Epidermal melanocyte (primary cell): ENCODE measurements around the gene COL4A2.
"Not testable (repeated sequence)": the region's sequence is repeated elsewhere in the genome, so short reads cannot be mapped to it uniquely, and the experiment has no call there.

Source experiments
- DNase-seq: peaks from one replicate; pipeline ENCODE4 v3.0.0; 2011; ENCODE audit warnings: low spot score; ENCODE audit not compliant: insufficient read length

COL4A2 gene

DNA sequence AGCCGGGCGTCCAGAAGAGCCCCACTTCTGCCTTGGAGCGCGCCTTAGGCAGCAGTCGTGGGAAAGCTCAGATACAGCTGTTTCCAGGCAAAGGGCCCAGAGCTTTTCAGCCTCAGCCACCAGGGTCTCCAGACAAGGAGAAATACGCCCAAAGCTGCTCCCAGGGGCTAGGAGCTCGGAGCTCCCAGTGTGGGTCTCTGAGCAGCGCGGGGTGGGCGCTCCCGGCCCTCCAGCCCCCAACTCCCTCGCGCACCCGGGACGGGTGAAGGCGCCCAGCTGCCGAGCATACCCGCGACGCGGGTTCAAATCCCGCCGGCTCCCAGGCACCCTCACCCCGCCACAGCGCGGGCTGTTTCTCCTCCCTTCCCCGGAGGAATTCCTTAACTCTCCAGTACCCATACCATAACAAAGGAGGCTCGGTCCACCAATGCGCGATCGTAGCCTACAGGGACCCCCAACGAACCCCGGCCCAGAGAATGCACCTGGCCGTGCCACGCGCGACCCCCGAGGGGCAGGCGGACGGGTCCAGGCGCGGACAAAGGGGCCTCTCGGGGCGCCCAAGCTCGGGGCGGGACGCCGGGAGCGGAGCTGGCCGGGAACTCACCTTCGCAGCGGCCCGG is 634 bp upstream of the COL4A2 start:
- no peak for DNase-seq

DNA sequence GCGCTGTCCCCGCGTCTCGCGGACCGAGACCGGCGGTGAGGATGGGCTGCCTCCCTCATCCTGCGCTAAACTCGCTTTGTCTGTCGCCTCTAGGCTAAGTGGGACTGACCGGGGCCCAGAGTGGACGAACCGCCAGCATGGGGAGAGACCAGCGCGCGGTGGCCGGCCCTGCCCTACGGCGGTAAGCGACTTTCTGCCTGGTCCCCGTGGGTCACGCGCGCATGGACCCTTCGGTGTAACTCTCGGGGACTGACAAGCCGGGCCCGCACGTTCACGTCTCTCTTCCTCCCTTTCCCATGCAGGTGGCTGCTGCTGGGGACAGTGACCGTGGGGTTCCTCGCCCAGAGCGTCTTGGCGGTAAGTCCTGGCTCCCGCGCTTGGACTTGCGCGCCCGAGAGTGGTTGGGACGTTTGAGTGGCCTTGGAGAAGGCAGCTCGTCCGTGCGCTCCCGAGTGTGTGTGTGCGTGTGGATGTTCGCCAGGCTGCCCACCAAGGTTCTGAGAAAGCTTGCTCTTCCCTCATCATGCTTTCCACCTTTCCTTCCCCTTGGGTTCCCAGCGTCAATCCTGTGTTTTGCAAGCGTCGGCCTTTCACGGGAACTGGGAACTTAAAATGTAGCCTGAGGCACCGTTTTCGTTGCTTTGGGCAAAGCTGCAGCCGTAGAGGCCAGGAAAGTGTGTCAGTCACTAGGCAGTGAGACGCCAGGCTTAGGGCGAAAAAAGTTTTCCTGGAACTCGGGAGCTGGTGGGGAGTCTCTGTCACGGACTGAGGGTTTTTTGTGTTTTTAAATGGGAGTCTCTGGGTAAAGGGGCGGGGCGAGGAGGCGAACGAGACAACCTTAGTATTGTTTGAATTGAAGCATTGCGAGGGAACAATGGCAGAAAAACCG is 927 bp downstream of the COL4A2 start:
- no peak for DNase-seq

GRCh38 chr13:110308656-110309359 is 1.7 kb downstream of the COL4A2 start:
- DNase-seq = no peak

- DNase-seq = no peak
Measured at GRCh38 chr13:110309661-110310524, 2.8 kb downstream of the COL4A2 start.

GRCh38 chr13:110310541-110311442 is 3.7 kb downstream of the COL4A2 start:
- DNase-seq = no peak

- DNase-seq = no peak
Measured at GRCh38 chr13:110311443-110312338, 4.6 kb downstream of the COL4A2 start.

- no peak for DNase-seq
Measured at GRCh38 chr13:110312339-110313031, 5.4 kb downstream of the COL4A2 start.

GRCh38 chr13:110313261-110313660 is 6.2 kb downstream of the COL4A2 start:
- not testable (repeated sequence) for DNase-seq

DNA sequence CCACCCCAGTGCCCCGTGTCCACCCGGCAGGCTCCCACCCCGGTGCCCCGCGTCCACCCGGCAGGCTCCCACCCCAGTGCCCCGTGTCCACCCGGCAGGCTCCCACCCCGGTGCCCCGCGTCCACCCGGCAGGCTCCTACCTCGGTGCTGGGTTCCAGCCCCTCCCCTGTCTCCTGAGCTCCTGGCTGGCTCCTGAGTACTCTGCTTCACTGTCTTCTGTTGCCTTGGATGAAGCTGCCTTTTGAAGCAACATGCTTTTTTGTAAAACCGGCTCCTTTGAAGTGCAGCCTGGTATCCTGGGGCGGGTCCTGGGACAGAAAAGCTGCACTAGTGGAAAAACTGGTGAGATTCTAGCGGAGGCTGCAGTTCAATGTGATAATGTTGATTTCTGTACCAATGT is 6.6 kb downstream of the COL4A2 start:
- DNase-seq = not testable (repeated sequence)

DNA sequence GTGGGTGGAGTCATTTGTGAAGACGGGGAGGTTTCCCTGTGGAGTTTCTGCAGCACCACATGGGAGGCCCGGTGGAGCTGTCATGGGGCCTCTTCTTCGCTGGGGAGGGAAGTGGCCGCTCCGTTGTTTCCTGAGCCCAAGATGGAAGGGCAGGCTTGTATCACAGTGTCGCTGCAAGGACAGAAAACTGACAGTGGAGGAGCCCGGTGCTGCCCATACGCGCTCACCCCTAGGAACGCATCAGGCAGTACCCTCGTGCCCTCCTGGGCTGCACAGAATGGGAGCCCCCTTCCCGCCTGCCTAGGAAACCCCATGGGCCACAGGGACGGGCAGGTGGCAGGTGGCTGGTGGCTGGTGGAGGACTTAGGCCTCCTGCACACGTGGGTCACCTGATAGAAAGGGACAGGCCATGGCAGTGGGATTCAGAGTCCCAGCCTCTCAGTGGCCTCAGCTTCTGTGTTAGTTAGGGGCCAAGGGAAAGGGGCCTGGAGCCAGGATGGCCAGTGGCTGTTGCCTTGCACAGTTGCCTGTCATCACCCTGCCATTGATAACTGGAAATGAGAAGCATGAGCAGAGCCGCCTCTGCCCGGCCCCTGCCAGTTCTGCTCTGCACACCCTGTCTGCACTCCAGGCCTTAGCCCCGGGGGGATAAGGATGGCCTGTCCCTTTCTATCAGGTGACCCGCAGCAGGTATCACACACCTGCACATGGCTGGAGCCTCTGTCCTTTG is 7.6 kb downstream of the COL4A2 start:
- DNase-seq = no peak

GRCh38 chr13:110316196-110316595 is 9.1 kb downstream of the COL4A2 start:
- DNase-seq = no peak

GRCh38 chr13:110317093-110317492 is 10.0 kb downstream of the COL4A2 start:
- no peak for DNase-seq

DNA sequence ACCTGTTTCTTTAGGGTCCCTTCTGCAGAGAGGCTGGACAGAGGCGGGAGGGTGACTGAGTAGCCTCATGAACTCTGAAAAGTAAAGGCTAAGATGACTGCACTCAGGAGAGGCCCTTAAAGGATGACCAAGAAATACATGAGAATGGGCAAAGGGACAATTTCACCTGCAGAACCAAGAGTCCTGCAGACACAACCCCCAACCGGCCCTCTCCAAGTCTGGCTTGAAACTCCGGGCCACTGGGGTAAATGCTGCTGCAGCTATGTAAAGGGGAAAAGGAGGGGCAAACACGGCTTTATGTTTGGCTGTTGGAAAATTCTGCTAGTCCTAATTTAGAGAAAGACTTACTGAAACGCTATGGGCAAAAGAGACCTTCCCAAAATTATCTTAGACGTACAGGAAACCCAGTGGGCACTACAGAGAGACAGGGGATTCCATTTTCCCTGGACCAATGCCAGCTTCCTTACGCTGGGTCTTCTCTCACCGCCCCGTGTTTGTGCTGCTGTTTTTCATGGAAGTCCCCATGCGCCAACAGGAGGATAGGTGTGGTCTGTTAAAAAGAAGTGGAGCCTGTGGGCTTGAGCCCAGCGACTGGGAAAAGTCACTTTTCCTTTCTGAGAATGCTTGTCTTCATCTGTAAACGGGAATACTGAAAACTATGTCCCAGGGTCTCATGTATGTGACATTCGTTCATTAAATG is 10.6 kb downstream of the COL4A2 start:
- DNase-seq = no peak

GRCh38 chr13:110318920-110319319 is 11.8 kb downstream of the COL4A2 start:
- no peak for DNase-seq

DNA sequence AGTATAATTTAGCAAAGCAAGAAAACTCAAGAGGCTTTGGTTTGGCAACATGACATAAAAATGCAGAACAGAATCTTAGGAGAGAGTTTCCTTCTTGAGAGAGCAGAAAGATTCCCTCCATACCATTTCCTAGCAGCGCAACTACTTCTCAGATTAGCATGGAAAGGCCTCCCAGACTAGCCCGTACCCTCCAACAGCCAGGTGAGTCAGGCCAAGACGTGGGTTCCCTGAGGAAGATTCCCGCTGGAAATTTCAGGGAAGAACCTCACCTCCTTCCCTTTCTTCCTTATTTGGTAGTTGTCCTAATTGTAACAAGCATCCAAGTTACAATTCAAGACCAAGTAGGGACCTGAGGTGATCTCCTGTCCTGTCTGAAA is 12.3 kb downstream of the COL4A2 start:
- DNase-seq = no peak

GRCh38 chr13:110319774-110320509 is 12.9 kb downstream of the COL4A2 start:
- no peak for DNase-seq

- no peak for DNase-seq
Measured at GRCh38 chr13:110320645-110321044, 13.6 kb downstream of the COL4A2 start.
